GM10248 (cell line): ENCODE measurements around the gene DLX2.
"Not testable (repeated sequence)": the region's sequence is repeated elsewhere in the genome, so short reads cannot be mapped to it uniquely, and the experiment has no call there.

Source experiments
- CTCF ChIA-PET: fragments of 300-600 bp; sonication (Branson Sonifier 250); formaldehyde crosslinking; extraction: SDS; loops from one replicate; lab custom pipeline; 2021; ENCODE audit warnings: antibody characterized with exemption; lab: Yijun Ruan, JAX
- POLR2A ChIA-PET: fragments of 350-650 bp; sonication (Branson Sonifier 250); formaldehyde crosslinking; extraction: SDS; loops from one replicate; lab custom pipeline; 2020; ENCODE audit warnings: antibody characterized with exemption; lab: Yijun Ruan, JAX
- DNase-seq: peaks from one replicate; pipeline ENCODE4 v3.0.0; 2012; ENCODE audit errors: extremely low spot score
- TF ChIP-seq, protein P1 (sequence below): IDR thresholded peaks from 2 replicates; pipeline ENCODE4 v1.5.1; 2012; ENCODE audit warnings: mild to moderate bottlenecking, low read depth; ENCODE audit errors: extremely low read depth, missing control alignments, control extremely low read depth

DLX2 gene

DNA sequence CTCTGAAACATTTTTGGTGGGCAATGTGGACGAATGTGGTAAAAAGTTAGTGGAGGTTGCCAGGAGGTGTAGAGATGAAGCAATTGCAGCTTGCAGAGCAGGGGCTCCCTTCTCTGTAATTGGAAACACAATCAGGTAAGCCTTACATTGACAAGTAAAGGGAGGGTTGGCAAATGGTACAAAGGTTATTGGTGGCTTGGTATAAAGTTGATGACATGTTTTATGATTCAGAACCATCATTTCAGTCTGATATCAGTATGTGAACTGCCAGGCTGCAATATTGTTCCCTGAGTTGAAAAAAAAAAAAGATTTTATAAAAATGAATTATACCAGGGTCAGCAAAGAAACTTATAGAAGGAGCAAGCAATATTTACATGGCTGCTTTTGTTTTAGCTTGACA is 31.8 kb downstream of the DLX2 start:
- POLR2A ChIA-PET = no interaction called here
- TF ChIP-seq, protein P1, sequence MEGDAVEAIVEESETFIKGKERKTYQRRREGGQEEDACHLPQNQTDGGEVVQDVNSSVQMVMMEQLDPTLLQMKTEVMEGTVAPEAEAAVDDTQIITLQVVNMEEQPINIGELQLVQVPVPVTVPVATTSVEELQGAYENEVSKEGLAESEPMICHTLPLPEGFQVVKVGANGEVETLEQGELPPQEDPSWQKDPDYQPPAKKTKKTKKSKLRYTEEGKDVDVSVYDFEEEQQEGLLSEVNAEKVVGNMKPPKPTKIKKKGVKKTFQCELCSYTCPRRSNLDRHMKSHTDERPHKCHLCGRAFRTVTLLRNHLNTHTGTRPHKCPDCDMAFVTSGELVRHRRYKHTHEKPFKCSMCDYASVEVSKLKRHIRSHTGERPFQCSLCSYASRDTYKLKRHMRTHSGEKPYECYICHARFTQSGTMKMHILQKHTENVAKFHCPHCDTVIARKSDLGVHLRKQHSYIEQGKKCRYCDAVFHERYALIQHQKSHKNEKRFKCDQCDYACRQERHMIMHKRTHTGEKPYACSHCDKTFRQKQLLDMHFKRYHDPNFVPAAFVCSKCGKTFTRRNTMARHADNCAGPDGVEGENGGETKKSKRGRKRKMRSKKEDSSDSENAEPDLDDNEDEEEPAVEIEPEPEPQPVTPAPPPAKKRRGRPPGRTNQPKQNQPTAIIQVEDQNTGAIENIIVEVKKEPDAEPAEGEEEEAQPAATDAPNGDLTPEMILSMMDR = no peak
- DNase-seq = no peak
- CTCF ChIA-PET = no interaction called here

DNA sequence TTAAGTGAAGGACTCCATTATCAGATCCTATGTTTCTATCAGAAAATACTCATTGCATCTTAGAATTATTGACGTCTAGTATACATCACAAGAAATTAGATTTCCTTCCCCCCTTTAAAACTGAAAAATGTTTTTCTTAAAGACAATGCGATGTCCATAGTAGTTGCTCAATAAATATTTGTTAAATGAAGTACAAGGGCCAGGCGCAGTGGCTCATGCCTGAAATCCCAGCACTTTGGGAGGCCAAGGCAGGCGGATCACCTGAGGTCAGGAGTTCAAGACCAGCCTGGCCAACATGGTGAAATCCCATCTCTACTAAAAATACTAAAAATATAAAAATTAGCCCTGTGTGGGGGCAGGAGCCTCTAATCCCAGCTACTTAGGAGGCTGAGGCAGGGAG is 34.8 kb downstream of the DLX2 start:
- CTCF ChIA-PET = not testable (repeated sequence)

DNA sequence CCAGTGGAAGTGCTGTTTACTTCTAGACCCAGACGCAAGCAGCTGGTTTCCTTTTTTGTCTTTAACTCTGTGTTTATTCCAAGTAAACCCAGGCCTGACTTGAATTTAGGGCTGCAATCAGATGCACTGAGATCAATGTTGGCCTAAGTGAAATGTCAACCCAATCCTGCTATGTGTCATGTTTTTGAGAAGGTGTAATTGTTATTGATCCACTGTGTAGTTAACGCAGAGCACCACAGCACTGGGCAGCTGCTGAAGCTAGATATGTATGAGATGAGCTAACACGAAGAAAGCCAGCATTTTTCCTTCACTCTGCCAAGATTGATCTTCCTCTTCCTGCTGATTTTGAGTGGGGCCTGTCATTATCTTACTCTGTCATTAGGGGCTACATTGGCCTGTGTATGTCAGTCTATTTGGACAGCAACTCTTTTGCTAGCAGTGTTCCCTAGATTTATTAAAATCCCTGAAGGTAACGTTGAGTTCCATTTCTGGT is 36.3 kb downstream of the DLX2 start:
- no peak for DNase-seq
- POLR2A ChIA-PET = no interaction called here
- TF ChIP-seq, protein P1 = no peak
- CTCF ChIA-PET = no interaction called here

More for the DNA sequence above, 34.8 kb downstream of the DLX2 start:
- DNase-seq, POLR2A ChIA-PET: not testable (repeated sequence)

DNA sequence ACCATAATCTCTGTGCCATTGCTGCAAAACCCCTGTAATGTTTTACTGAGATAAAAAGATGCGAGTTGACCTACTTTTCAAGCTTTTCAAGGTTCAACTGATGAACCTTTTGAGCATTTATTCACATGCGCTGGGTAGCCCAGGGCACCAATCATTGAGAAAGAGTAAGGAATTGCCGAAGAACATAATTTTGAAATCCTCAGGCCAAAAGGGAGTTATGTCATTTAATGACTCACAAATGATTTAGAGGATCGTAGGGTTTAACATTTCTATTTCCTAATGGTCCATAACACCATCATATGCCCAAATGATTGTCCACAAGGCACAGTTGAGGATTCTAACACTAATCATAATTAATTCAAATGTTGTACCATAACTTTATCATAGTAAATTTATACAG is 37.6 kb downstream of the DLX2 start:
- ChIA-PET POLR2A (no interaction called here), CTCF (no interaction called here)
- TF ChIP-seq, protein P1 = no peak
- no peak for DNase-seq

DNA sequence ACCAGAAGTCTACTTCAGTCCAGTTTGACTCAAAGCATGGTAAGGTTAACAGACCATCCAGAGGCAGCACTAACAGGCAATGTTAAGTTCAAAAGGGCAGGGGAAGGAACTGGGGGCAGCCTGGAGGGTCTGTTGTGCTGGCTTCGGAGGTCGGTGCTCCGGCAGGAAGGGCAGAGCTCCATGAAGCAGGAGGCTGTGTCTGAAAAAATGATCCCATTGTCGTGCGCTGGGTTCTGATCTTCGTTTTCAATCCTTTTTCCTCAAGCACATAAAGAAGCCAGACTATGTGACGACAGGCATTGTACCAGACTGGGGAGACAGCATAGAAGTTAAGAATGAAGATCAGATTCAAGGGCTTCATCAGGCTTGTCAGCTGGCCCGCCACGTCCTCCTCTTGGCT is 39.3 kb downstream of the DLX2 start:
- ChIA-PET POLR2A (no interaction called here), CTCF (interaction anchor here (1.0 to 2.0 kb wide), 4 partner anchors 13 to 41 kb away, joined by 3 to 6 read pairs (median 4); no protein-coding TSS in a partner anchor)
- DNase-seq = no peak
- TF ChIP-seq, protein P1 = no peak

DNA sequence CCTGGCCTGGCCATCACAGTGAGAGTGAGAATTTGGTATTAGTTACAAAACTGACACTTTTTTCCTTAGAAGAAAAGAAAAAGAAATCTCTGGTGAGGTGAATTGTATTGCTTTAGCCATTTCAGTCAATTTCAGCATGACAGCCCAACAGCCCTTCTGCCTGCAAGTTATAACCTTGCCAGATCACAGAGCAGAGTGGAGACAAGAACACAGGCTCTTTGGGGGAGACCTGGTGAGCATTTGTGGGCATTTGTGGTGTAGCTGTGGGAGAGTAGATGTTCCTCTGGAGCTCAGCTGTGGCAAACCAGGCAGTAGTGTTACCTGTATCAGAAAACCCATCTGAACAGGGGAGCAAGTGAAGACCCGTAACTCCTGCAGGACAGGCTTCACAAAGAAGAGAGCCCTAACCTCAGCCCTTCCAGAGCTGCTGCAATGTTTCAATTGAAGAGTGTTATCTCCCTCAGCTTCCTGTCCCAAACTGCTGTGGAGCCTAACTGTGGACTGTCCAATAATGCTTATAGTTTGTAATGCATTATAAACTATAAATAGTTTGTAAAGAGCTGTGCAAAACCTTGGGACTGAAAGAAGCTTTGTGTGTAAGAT is 40.2 kb downstream of the DLX2 start:
- TF ChIP-seq, protein P1 = no peak
- POLR2A ChIA-PET = no interaction called here
- CTCF ChIA-PET = interaction anchor here (1.1 to 2.2 kb wide), 5 partner anchors 10 to 42 kb away, joined by 3 to 6 read pairs (median 5); no protein-coding TSS in a partner anchor
- no peak for DNase-seq

DNA sequence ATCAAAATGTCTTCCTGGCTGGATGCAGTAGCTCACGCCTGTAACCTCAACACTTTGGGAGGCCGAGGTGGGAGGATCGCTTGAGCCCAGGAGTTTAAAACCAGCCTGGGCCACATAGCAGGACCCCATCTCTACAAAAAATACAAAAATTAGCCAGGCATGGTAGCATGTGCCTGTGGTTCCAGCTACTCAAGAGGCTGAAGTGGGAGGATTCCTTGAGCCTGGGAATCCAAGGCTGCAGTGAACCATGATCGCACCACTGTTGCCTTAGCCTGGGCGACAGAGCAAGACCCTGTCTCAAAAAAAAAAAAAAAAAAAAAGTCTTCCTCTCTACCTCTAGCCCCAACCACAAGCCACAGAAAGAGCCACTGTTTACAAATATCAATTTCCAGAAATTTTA is 42.6 kb downstream of the DLX2 start:
- CTCF ChIA-PET = interaction anchor here (2.0 kb wide), 1 partner anchor 10 kb away, joined by 9 read pairs; no protein-coding TSS in a partner anchor
- POLR2A ChIA-PET, DNase-seq: not testable (repeated sequence)
